ENCODE results near the gene KDM2A.

Gene KDM2A

GRCh38 chr11:67239783-67240575 lies 120.9 kb downstream of the KDM2A start:
- DNase-seq, result peak; percentile 97 to 99 (median 98)

- DNase-seq, result peak; percentile 84 to 93 (median 91)
These were observed 121.7 kb downstream of the KDM2A start for GRCh38 chr11:67240576-67241389.

- DNase-seq, result no peak
These were observed 123.5 kb downstream of the KDM2A start for GRCh38 chr11:67242548-67242947.

GRCh38 chr11:67243051-67243450 lies 124.0 kb downstream of the KDM2A start:
- DNase-seq, result no peak

- DNase-seq, result no peak
These were observed 126.0 kb downstream of the KDM2A start for GRCh38 chr11:67245046-67245445.

GRCh38 chr11:67247946-67248550 lies 129.0 kb downstream of the KDM2A start:
- DNase-seq, result no peak

GRCh38 chr11:67248653-67249052 lies 129.6 kb downstream of the KDM2A start:
- peak in 1 of 4 experiments; percentile 21 for DNase-seq

- DNase-seq, result no peak
These were observed 131.3 kb downstream of the KDM2A start for GRCh38 chr11:67250059-67251043.

- no peak for DNase-seq
These were observed 132.8 kb downstream of the KDM2A start for GRCh38 chr11:67251841-67252240.

GRCh38 chr11:67252831-67253239 lies 133.8 kb downstream of the KDM2A start:
- peak; percentile 92 to 98 (median 94) for DNase-seq

- DNase-seq, result no peak
These were observed 135.0 kb downstream of the KDM2A start for GRCh38 chr11:67253872-67254624.

- no peak for DNase-seq
These were observed 135.7 kb downstream of the KDM2A start for GRCh38 chr11:67254798-67255197.

GRCh38 chr11:67255353-67255752 lies 136.3 kb downstream of the KDM2A start:
- DNase-seq, result no peak

GRCh38 chr11:67255864-67256263 lies 136.8 kb downstream of the KDM2A start:
- no peak for DNase-seq

GRCh38 chr11:67256477-67257135 lies 137.5 kb downstream of the KDM2A start:
- DNase-seq, result peak in 3 of 4 experiments; percentile 33 to 49 (median 47)

GRCh38 chr11:67260406-67260805 lies 141.3 kb downstream of the KDM2A start:
- DNase-seq, result no peak

- peak in 3 of 4 experiments; percentile 43 to 78 (median 66) for DNase-seq
These were observed 142.0 kb downstream of the KDM2A start for GRCh38 chr11:67260885-67261639.

- DNase-seq, result no peak
These were observed 142.5 kb downstream of the KDM2A start for GRCh38 chr11:67261640-67261945.

- DNase-seq, result peak in 1 of 4 experiments; percentile 36
These were observed 143.1 kb downstream of the KDM2A start for GRCh38 chr11:67261946-67262681.

Measured in suppressor macrophage (primary cell).